ENCODE measurements around the gene GRIN1. TPM values are rescaled to one million over a fixed set of nuclear protein-coding genes. Genes with fewer than 3 reads are reported as not detected.

The GRIN1 gene
- total RNA-seq, 1 experiment from 2014 or later = 2.9 TPM

GRCh38 chr9:137130176-137130755 lies 8.7 kb upstream of the GRIN1 start:
- Histone ChIP-seq H3T11ph (ENCODE audit: low read length) (no peak overlapping the region), H3K56ac (ENCODE audit: insufficient read length, low read depth, low read length) (no peak overlapping the region), H3K79me1 (ENCODE audit: insufficient read depth, low read depth, low read length, poor library complexity, severe bottlenecking) (no peaks in the 10 kb centered on the region), H4K91ac (ENCODE audit: insufficient read length, low read depth, low read length) (no peak overlapping the region), H2AFZ (ENCODE audit: low read length) (no peak overlapping the region), H4K5ac (ENCODE audit: insufficient read length, low read depth, low read length) (no peak overlapping the region), H4K20me1 (ENCODE audit: control insufficient read depth, insufficient read depth, insufficient read length) (no peaks in the 10 kb centered on the region), H2BK5ac (ENCODE audit: insufficient read length, low read length) (no peak overlapping the region), H2BK12ac (ENCODE audit: insufficient read length, low read depth, low read length) (no peak overlapping the region), H2AK5ac (ENCODE audit: insufficient read length, low read length) (no peak overlapping the region), H3K23ac (ENCODE audit: insufficient read length, low read depth, low read length) (no peak overlapping the region), H3K4ac (ENCODE audit: low read depth, low read length) (no peak overlapping the region), H2BK20ac (ENCODE audit: low read depth, low read length, poor library complexity, severe bottlenecking) (no peak overlapping the region), H3K9me3 (ENCODE audit: control insufficient read depth, low read depth, low read length) (no peaks in the 10 kb centered on the region), H4K8ac (replicated peaks; ENCODE audit: insufficient read length, low read depth, low read length) (no peak overlapping the region), H3K4me2 (ENCODE audit: insufficient read depth, insufficient read length, low read length) (peak overlapping the region; percentile 71), H2BK15ac (ENCODE audit: low read depth, low read length) (no peak overlapping the region), H3K18ac (ENCODE audit: insufficient read length, low read depth, low read length) (no peak overlapping the region), H3K14ac (ENCODE audit: insufficient read depth, low read length) (peak overlapping the region; percentile 89; the same call in 1 of the 2 replicates), H3K27ac (ENCODE audit: insufficient read length, low read depth, low read length) (no peak overlapping the region), H2BK120ac (ENCODE audit: low read depth, low read length, poor library complexity, severe bottlenecking) (no peak overlapping the region), H3K23me2 (ENCODE audit: insufficient read length, low read depth, low read length, poor library complexity, severe bottlenecking) (peaks cover 4% of the 10 kb centered on the region), H3K9ac (ENCODE audit: extremely low read depth, insufficient read length, low read length) (no peak overlapping the region), H3K4me1 (ENCODE audit: insufficient read depth, low read length) (no peaks in the 10 kb centered on the region), H3K27me3 (ENCODE audit: insufficient read depth, low read length) (no peaks in the 10 kb centered on the region), H3K79me2 (ENCODE audit: insufficient read depth, low read length) (no peaks in the 10 kb centered on the region)
- Mint-ChIP-seq H3K4me1 (peaks cover 14 to 17% of the 10 kb centered on the region in 2 experiments), H3K27ac (peak overlapping the region in 1 of 3 experiments; percentile 70; a peak in 1 of 7 replicates), H3K4me3 (peak overlapping the region; percentile 69 to 87), H3K27me3 (ENCODE audit: low read depth) (peaks cover 47% of the 10 kb centered on the region), H3K36me3 (ENCODE audit: insufficient read depth in 1 of 3, low read depth in 3 of 3) (no peaks in the 10 kb centered on the region; a peak in 1 of 7 replicates), H3K9me3 (no peaks in the 10 kb centered on the region)
- DNase-seq = peak; percentile 34
- no CpG with 5 or more reads among the region's 58 CpGs for WGBS (ENCODE audit: extremely low coverage, insufficient read length, low lambda C conversion rate)
- TF ChIP-seq CTCF (conservative IDR thresholded peaks at IDR 0.05) = no peak

Measured in H9 (cell line).